Retinal pigment epithelial cell (primary cell): Measurements from ENCODE around the gene ZNF236.
"Not testable (repeated sequence)": the region's sequence is repeated elsewhere in the genome, so short reads cannot be mapped to it uniquely, and the experiment has no call there.

Experiments used
- DNase-seq: peaks from one replicate; pipeline ENCODE4 v3.0.0-alpha.2; 2010; ENCODE audit warnings: low read depth
- H3K4me3 ChIP-seq: 2 replicates; pipeline ENCODE4 v1.5.1; 2011; ENCODE audit warnings: mild to moderate bottlenecking, low read length, control low read depth, moderate library complexity
- TF ChIP-seq, protein P1 (sequence below): conservative IDR thresholded peaks from 2 replicates; pipeline ENCODE4 v1.5.1; 2011; ENCODE audit warnings: low read depth, low read length, control low read depth, inconsistent platforms

The ZNF236 gene

DNA sequence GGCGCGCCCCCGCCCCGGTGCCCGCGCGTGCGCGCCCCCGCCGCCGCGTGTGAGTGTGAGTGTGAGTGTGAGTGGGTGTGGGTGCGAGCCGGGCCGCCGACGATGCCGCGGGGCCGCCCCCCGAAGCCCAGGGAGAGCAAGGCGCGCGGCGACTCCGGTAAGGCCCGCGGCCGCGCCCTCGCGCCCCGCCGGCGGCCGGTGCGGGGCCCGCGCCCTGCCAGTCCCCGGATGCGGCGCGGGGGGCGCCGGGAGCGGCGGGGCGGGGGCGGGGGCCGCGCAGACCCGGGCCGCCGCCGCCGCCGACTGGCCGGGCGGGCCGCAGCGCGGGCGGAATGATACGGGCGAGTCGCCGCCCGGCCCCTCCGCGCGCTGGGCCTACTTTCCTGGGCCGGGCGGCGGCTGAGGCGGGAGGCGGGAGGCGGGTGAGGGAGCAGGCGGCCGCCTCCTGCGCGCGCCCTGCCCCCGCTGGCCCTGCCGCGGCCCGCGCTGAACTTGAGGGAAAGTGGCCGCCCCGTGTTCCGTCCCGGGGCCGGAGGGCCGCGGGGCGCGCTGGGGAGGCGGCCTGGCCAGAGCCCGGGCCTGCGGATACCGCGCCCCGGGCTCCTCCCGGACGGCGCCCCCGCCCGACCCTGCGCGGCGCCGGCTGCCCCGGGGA, at the start of gene ZNF236:
Gene ZNF236 (plus strand): TSS at position 52 of the 655 bp plus-strand sequence. CDS start 51 bp downstream, at position 103.
- peak; percentile 36 for DNase-seq
- TF ChIP-seq, protein P1, sequence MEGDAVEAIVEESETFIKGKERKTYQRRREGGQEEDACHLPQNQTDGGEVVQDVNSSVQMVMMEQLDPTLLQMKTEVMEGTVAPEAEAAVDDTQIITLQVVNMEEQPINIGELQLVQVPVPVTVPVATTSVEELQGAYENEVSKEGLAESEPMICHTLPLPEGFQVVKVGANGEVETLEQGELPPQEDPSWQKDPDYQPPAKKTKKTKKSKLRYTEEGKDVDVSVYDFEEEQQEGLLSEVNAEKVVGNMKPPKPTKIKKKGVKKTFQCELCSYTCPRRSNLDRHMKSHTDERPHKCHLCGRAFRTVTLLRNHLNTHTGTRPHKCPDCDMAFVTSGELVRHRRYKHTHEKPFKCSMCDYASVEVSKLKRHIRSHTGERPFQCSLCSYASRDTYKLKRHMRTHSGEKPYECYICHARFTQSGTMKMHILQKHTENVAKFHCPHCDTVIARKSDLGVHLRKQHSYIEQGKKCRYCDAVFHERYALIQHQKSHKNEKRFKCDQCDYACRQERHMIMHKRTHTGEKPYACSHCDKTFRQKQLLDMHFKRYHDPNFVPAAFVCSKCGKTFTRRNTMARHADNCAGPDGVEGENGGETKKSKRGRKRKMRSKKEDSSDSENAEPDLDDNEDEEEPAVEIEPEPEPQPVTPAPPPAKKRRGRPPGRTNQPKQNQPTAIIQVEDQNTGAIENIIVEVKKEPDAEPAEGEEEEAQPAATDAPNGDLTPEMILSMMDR, result no peak
- H3K4me3 ChIP-seq, result peak within 1 kb of the TSS; percentile 94

DNA sequence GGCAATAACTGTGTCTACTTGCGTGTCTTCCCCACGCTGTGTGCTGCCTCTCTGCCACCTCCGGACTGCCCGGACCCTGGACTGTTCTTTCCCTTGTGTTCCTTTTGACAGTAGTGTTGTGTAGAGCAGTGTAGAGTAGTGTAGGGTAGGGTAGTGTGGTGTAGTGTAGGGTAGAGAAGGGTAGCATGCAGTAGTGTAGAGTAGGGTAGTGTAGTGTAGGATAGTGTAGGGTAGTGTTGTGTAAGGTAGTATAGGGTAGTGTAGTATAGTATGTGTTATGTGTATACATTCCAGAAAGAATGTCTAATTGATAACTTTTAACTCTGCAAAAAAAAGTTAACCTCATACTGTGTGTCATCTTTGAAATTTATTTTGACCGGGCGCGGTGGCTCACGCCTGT, 49.7 kb upstream of the ZNF236 start:
- no peak for DNase-seq
- H3K4me3 ChIP-seq, result no peak overlapping the region
- TF ChIP-seq, protein P1, result no peak

DNA sequence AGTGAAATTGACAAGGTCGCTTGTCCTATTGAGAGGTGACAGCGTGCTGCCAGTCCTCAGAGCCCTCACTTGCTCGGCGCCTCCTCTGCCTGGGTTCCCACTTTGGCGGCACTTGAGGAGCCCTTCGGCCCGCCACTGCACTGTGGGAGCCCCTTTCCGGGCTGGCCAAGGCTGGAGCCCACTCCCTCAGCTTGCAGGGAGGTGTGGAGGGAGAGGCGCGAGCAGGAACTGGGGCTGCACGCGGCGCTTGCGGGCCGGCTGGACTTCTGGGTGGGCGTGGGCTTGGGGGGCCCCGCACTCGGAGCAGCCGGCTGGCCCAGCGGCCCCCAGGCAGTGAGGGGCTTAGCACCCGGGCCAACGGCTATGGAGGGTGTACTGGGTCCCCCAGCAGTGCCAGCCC, 45.3 kb upstream of the ZNF236 start:
- not testable (repeated sequence) for H3K4me3 ChIP-seq, DNase-seq

DNA sequence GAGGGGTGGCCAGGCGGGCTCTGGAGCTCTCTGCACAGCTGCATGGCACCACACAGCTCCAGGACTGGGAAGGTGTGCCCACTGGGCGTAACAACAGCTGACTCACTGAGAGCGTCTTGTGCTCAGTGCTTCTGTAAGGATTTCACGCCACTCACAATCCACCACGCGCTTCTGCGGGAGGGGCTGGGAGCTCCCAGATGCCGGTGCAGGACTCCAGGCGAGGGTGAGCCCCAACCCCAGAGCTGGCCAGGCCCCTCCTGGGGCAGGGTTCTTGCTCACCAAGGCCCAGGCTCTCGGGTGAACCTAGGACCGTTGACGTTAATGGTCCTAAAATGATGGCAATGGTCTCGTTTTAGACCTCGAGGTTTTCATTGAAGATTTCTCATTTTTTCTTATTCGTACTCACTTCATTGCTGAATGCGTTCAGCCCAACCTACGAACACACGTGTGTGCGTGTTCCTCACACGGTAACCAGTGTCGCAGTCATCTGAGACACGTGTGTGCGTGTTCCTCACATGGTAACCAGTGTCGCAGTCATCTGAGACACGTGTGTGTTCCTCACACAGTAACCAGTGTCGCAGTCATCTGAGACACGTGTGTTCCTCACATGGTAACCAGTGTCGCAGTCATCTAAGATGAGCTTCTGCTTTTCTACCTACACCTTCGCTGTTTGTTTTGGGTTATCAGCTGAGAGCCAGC, 38.4 kb upstream of the ZNF236 start:
- no peak overlapping the region for H3K4me3 ChIP-seq
- TF ChIP-seq, protein P1, result no peak
- DNase-seq, result no peak

DNA sequence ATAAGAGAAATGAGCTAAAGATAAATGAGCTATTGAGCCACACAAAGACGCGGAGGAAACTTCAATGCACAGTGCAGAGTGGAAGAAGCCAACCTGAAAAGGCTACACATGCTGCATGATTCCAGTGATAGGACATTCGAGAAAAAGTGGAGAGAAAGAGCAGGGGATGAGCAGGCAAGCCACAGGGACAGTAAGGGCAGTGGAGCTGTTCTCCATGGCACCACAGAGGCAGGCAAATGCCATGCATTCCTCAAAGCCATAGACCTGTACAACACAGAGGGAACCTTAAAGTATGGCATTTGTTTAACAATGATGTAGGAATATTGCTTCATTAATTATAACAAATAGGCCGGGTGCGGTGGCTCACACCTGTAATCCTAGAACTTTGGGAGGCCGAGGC, 36.5 kb upstream of the ZNF236 start:
- DNase-seq, result no peak
- H3K4me3 ChIP-seq, result no peak overlapping the region
- TF ChIP-seq, protein P1, result no peak

DNA sequence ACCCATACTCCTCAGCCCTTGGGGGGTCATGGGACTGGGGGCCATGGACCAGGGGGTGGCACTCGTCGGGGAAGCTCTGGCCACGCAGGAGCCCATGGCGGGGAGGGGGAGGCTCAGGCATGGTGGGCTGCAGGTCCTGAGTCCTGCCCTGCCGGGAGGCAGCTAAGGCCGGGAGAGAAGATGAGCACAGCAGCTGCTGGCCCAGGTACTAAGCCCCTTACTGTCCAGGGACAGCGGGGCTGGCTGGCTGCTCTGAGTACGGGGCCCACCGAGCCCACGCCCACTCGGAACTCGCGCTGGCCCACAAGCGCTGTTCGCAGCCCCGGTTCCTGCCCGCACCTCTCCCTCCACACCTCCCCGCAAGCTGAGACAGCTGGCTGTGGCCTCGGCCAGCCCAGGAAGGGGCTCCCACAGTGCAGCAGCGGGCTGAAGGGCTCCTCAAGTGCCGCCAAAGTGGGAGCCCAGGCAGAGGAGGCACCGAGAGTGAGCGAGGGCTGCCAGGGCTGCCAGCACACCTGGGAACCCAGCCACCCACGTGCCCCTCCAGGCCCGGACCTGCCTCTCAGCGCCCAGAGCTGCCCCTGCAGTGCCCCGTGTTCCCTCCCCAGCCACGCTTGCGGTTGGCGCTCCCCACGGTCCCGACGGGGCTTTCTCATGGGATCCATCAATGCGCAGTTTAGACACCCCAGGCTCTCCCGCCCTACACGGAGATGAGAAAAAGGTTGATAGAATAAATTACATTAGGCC, 33.6 kb upstream of the ZNF236 start:
- TF ChIP-seq, protein P1, result no peak

DNA sequence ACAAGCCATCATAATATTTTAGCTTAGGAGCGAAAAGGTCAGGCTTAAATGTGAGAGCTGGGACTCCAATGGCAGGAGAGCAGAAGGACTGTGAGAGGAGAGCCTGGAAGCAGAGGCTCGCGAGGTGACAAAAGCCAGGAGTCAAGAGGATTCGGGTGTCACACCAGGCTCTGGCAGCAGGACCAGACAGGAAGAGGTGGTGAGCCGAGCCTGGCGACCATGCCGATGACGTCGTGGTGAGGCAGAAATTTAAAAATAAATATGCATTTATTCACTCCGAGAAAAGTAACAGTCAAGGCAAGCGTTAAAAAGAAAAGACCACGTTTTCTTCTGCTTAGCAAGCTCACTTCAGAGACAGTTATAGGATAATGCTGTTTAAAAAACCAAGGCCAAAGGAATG, 31.3 kb upstream of the ZNF236 start:
- H3K4me3 ChIP-seq, result no peak overlapping the region
- DNase-seq, result no peak
- TF ChIP-seq, protein P1, result no peak

More for the DNA sequence above, 33.6 kb upstream of the ZNF236 start:
- DNase-seq, result no peak
- no peak overlapping the region for H3K4me3 ChIP-seq
